Renal pelvis (tissue), 4 donors: ENCODE data around the gene UQCR11. TPM values are rescaled to one million over a fixed set of nuclear protein-coding genes. Genes with fewer than 3 reads are reported as not detected.
A peak's percentile ranks its signal among the peaks of the same experiment; 100 is the strongest.

Source experiments
- DNase-seq: peaks from one replicate; pipeline ENCODE4 v3.0.0-alpha.2; 2013
- polyA plus RNA-seq, 3 donors: library from polyadenylated mRNA; unstranded; fragments of 120-200 nt; gene quantifications; one replicate each; pipeline ENCODE4 v1.2.1, GENCODE V29; 2013; ENCODE audit not compliant: insufficient read length in 3 of 3

Gene UQCR11
- polyA plus RNA-seq, 3 donors = 99.6 to 131 (median 127) TPM

- DNase-seq = no peak
These were observed 33.9 kb downstream of the UQCR11 start for GRCh38 chr19:1571358-1571757.

GRCh38 chr19:1570836-1571235, 34.4 kb downstream of the UQCR11 start:
- DNase-seq = no peak

- DNase-seq = no peak
These were observed 35.3 kb downstream of the UQCR11 start for GRCh38 chr19:1569997-1570396.

GRCh38 chr19:1568320-1569019, 36.8 kb downstream of the UQCR11 start, which contains the start of gene MEX3D:
Gene MEX3D, minus strand, starts transcription at chr19:1568325. Its CDS starts 267 bp downstream, at chr19:1568058.
- peak; percentile 76 for DNase-seq

- DNase-seq = no peak
These were observed 37.4 kb downstream of the UQCR11 start for GRCh38 chr19:1567848-1568227.

- no peak for DNase-seq
These were observed 38.0 kb downstream of the UQCR11 start for GRCh38 chr19:1567116-1567847.

- DNase-seq = peak; percentile 89
These were observed 38.7 kb downstream of the UQCR11 start for GRCh38 chr19:1566392-1567115.

- DNase-seq = no peak
These were observed 42.0 kb downstream of the UQCR11 start for GRCh38 chr19:1563251-1563650.

- DNase-seq = no peak
These were observed 43.9 kb downstream of the UQCR11 start for GRCh38 chr19:1561236-1561842.

- DNase-seq = no peak
These were observed 44.9 kb downstream of the UQCR11 start for GRCh38 chr19:1560286-1560882.

GRCh38 chr19:1558552-1558951, 46.7 kb downstream of the UQCR11 start:
- no peak for DNase-seq

- no peak for DNase-seq
These were observed 48.7 kb downstream of the UQCR11 start for GRCh38 chr19:1556390-1557070.

- DNase-seq = no peak
These were observed 49.5 kb downstream of the UQCR11 start for GRCh38 chr19:1555487-1556389.

- no peak for DNase-seq
These were observed 50.3 kb downstream of the UQCR11 start for GRCh38 chr19:1554968-1555367.

GRCh38 chr19:1553415-1553814, 51.8 kb downstream of the UQCR11 start:
- no peak for DNase-seq

- DNase-seq = no peak
These were observed 53.9 kb downstream of the UQCR11 start for GRCh38 chr19:1551068-1552040.

- DNase-seq = no peak
These were observed 55.8 kb downstream of the UQCR11 start for GRCh38 chr19:1549332-1549945.
